ENCODE data around the gene TCTA.

The TCTA gene

DNA sequence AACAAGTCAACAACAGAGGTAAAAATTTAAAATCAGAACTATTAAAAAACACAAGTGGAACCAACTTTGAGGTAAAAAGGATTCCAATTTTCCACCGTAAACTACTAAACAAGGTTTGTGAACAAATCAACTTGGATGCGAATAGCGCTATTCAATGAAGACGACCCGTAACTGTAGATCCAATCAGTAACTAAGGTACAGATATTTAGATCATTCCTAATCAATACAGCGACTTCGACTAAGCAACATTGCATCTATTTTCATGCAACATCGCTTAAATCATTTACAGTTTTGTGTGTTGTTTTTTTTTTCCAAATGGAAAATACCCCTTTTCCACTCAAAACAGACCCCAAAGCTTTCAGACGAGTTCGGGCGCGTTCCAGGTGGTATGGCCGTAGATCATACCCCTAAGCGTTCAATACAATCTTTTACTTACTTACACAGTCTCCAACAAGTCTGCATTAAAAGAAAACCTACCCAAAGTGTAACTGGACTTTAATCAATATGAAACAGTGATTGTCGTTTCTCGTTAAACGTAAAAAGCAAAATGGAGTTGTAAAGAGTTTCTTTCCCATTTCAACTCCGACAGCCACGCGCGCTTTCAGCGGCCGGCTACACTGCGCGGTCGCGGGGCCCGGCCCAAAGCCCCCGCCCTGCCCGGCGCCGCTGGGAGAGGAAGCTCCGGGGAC, 1.2 kb upstream of the TCTA start:
- no peak for FAIRE-seq

- FAIRE-seq: no peak
These were observed 672 bp upstream of the TCTA start for GRCh38 chr3:49411535-49411967.

- FAIRE-seq: no peak
These were observed 562 bp downstream of the TCTA start for GRCh38 chr3:49412632-49413337.

- FAIRE-seq: no peak
These were observed 1.1 kb downstream of the TCTA start for GRCh38 chr3:49413338-49413734.

GRCh38 chr3:49414753-49415152, 2.5 kb downstream of the TCTA start:
- FAIRE-seq: no peak

GRCh38 chr3:49415931-49416601, 3.8 kb downstream of the TCTA start:
- no peak for FAIRE-seq

DNA sequence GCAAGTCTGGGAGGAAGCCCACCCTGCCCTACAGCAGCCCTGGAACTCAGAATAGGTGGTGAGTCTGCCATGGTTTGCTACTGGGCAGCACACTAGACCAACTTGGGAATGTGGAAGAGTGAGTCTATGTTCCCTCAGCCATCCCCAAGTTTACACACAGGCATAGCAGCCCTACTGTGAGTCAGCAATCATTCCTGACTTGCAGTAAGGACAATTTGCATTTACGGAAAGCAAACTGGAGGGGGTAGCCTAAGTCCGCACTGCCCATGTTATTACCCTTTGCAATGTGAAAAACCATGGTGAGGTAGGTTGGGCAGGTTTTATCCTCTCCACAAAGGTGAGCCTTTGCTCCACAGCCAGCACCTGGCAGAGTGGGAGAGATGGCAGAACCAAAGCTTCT, 4.6 kb downstream of the TCTA start:
- FAIRE-seq: no peak

DNA sequence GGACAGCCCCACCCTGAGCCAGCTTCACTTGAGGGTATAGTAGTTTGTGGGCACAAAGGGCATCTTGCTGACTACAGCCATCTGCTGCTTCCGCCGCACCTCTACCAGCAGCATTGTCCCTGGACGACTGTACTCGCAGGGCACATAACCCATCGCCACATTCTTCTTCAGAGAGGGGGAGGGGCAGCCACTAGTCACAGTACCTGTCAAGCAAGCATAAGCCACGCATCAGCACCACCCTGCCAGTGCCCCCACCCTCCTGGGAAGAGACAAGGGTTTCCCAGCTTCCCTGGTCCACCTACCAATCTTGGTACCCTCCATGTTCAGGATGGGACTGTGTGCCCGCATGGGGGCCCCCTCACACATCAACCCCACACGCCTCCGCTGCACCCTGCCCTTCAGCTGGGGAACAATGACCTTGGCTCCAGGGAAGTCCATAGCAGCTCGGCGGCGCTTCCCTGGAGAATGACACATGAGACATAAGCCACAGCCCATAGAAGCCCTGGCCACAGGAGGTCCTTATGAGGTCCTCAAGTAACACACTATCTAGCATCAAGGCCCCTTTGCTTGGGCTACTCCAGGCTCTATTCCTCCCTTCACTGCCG, 5.4 kb downstream of the TCTA start:
- FAIRE-seq: no peak

DNA sequence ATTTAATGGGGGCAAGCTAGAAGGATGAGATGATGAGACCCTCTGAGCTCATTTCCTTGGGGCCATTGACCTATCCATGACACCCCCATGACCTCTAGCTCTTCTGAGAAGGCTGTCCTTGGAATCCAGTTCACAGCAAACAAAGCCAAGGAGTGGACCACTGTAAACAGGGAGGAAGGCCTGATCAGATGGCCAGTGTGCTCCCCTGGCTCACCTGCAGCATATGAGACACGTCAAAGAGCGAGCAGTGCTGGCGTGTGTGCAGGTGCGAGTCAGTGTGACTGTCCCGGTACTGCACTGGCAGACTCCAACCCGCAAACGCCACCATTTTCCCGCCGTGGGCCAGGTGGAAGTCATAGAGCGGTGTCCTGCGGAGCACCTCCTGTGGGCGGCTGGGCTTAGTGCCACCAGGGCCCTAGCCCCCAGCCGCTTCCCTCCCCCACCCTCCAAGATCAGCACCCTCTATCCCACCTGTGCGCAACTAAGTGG, 9.7 kb downstream of the TCTA start:
- FAIRE-seq: no peak

DNA sequence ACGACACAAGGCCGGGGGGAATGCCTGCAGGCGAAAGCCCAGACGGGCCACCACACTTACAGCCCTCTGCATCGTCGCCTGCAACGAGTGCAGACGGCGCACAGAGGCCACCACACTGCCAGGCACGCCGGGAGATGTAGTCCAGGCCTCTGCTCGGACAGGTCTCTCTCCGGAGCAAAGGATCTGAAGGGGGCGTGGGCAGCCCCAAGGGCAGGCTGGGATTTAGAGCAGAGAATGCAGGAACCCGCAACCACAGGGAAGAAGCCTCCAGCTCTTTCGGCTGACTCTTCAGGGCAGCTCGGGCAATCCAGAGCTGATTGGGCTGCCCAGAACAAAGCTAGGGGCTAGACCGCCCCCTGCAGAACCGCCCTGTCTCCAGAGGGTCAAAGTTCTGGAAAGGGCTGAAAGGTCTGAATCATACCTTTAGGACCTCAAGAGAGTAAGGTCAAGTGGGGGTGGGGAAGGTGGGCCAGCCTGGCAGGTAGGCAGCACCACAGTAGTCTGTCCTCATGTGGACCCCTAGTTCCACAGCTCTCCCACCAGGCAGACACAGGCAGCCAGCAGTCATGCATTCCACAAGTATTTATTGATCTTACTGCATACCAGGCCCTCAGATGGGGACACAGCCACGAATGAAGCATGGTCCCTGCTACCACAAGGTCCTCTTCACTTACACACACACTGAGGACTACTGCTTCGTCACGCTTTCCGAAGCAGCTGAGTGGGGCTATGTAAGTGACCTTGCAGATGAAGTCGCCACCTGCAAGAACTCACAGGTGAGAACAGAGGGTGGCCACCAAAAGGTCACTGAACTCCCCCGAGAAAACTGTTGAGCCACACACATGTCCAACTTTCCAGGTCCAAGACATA, 10.4 kb downstream of the TCTA start, which contains the start of gene AMT:
Gene AMT (minus strand): TSS at position 95 of the 870 bp plus-strand sequence. CDS start 23 bp downstream, at position 72.
- FAIRE-seq: no peak

GRCh38 chr3:49424816-49425215, 12.6 kb downstream of the TCTA start:
- FAIRE-seq: no peak

DNA sequence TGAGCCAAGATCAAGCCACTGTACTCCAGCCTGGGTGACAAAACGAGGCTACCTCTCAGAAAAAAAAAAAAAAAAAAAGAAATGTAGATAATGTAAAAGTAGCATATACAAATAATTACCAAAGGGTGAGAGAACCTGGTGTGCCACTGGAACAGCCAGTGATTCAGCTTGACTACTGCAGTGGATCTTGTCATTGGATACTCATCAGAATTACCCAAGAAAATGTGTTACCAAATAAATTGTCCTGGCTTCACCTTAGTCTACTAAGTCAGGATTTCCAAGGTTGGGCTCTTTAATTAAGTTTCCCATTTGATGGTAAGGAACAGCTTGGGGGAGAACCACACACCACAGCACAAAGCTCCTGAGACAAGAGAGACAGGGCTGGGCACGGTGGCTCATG, 15.4 kb downstream of the TCTA start:
- FAIRE-seq: no peak

DNA sequence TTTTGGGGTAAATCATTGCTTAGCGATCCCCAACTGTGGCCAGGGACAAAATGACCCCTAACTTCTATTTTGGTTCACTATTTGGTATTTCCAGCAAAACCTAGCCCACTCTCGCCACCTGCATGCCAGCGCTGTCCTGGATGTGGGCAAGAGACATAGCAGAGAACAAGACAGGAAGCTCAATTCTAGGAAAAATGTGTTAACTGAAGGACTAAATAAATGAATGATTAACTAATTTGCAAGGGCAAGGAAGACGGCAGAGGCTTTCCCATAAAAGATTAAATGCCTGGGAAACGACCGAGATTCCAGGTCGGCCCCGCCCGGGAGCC, 16.5 kb downstream of the TCTA start:
- no peak for FAIRE-seq

DNA sequence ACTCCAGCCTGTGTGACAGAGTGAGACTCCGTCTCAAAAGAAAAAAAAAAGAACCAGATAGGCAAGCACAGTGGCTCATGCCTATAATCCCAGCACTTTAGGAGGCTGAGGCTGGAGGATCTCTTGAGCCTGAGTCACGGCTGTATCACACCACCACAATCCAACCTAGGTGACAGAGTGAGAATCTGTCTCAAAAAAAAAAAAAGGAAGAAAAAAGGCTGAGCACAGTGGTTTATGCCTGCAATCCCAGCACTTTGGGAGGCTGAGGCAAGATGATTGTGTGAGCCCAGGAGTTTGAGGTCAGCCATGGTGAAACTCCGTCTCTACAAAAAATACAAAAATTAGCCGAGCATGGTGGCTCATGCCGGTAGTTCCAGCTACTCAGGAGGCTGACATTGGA, 22.5 kb downstream of the TCTA start:
- FAIRE-seq: no peak

DNA sequence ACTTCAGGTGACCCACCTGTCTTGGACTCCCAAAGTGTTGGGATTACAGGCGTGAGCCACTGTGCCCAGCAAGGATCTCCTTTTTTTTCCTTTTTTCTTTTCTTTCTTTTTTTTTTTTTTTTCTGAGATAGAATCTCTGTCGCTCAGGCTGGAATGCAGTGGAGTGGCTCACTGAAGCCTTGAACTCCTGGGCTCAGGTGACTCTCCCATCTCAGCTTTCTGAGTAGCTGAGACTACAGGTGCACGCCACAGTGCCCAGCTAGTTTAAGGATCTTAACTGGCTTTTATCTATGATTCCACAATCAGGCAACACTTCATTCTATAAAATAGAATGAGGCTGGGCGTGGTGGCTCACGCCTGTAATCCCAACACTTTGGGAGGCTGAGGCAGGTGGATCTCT, 33.2 kb downstream of the TCTA start:
- no peak for FAIRE-seq

GRCh38 chr3:49453621-49454020, 41.4 kb downstream of the TCTA start:
- FAIRE-seq: no peak

DNA sequence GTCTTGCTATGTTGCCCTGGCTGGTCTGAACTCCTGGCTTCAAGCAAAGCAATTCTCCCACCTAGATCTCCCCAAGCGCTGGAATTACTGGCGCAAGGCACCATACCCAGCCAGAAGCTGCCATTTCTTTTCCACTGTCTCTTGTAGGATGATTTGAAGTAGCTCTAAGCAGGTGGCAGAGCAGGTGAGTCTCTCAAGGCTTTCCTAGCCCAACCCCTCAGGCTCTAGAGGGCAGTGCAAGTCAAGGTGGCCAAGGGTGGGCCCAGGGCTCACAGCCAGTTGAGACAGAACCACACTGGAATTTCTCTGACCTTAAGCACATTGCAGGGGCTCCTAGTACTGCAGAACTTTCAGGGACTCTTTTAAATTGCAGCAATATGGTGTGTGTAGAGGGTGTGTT, 42.2 kb downstream of the TCTA start:
- peak; percentile 58 for FAIRE-seq

- FAIRE-seq: no peak
These were observed 42.9 kb downstream of the TCTA start for GRCh38 chr3:49454898-49455681.

- FAIRE-seq: no peak
These were observed 44.2 kb downstream of the TCTA start for GRCh38 chr3:49456466-49456865.

GRCh38 chr3:49460188-49460890, 48.1 kb downstream of the TCTA start:
- no peak for FAIRE-seq

GRCh38 chr3:49460956-49461355, 48.7 kb downstream of the TCTA start:
- FAIRE-seq: no peak

Measured in G401.6 (cell line).